Measurements from ENCODE around the gene METTL16. TPM values are rescaled to one million over a fixed set of nuclear protein-coding genes. Genes with fewer than 3 reads are reported as not detected.
A peak's percentile ranks its signal among the peaks of the same experiment; 100 is the strongest.

The METTL16 gene
- total and polyA plus RNA-seq, 11 donors: 13.9 to 32.0 (median 24.3) TPM

DNA sequence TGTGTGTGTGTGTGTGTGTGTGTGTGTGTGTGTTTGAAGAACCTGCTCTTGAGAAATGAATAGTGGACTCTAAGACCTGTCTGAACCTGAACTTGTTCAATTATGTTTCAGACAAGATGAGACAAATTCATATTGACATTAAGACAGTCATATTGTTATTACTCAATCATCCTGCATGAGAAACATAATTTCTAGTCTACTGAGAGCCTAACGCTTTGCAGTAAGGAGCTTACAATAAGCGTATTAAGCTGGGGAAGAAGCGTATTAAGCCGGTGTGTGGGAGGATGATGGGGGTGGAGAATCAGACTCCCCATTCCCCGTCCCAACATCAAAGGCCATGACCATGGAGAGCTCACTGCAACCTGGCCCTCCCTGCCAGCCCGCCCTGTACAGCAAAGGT, 88.4 kb downstream of the METTL16 start:
- H3K9me3 ChIP-seq: no peaks in the 10 kb centered on the region
- TF ChIP-seq, protein P1, sequence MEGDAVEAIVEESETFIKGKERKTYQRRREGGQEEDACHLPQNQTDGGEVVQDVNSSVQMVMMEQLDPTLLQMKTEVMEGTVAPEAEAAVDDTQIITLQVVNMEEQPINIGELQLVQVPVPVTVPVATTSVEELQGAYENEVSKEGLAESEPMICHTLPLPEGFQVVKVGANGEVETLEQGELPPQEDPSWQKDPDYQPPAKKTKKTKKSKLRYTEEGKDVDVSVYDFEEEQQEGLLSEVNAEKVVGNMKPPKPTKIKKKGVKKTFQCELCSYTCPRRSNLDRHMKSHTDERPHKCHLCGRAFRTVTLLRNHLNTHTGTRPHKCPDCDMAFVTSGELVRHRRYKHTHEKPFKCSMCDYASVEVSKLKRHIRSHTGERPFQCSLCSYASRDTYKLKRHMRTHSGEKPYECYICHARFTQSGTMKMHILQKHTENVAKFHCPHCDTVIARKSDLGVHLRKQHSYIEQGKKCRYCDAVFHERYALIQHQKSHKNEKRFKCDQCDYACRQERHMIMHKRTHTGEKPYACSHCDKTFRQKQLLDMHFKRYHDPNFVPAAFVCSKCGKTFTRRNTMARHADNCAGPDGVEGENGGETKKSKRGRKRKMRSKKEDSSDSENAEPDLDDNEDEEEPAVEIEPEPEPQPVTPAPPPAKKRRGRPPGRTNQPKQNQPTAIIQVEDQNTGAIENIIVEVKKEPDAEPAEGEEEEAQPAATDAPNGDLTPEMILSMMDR (IDR thresholded peaks at IDR 0.05): no peak
- TF ChIP-seq POLR2A (IDR thresholded peaks at IDR 0.05): no peak
- WGBS, 4 donors: 85 to 90% (median 89%) methylated on average over 6 of the region's 6 CpGs
- no peak overlapping the region for H3K27ac ChIP-seq
- intact Hi-C loops (cut with DNase I): loop anchor here in 1 of 10 donors (10.0 kb wide), 1 partner anchor 262 kb away; no protein-coding TSS in a partner anchor
- no peaks in the 10 kb centered on the region for H3K27me3 ChIP-seq
- peaks cover 0 to 18% (median 3%) of the 10 kb centered on the region in 12 donors for H3K4me1 ChIP-seq
- ATAC-seq (no peak), DNase-seq (no peak)
- H3K36me3 ChIP-seq: peaks cover 0 to 45% (median 30%) of the 10 kb centered on the region in 9 donors
- H3K4me3 ChIP-seq: no peak overlapping the region

DNA sequence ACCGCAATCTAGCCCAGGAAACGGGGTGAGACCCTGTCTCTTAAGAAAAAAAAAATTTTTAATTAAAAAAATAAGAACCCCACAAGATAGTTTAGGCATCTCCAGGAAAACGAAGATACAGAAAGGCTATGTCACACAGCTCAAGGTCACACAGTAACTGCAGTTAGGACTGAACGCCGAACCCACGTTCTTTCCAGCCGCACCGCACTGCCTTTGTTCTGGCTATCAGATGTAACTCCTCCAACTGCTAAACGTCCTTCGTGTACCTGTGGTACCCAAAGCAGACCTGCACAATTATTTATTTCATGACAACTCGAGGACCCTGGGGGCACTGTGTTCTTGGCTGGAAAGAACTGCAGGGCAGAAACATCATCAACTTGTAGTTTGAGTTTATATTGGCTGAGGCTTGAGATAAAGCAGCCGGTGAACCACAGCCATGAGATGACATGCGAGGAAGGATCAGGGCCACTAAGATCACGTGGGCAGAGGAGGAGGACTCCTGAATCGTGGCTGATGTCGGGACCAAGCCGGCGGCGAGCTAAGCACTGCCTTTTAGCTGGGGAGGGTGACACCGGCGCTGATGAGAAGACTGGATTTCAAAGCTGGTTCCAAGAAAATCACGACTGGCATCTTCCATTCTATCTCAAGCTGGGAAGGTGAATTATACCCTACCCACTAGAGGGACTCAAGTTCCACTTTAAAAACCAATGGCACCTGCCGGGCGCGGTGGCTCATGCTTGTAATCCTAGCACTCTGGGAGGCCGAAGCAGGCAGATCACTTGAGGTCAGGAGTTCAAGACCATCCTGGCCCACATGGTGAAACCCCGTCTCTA, 90.2 kb downstream of the METTL16 start:
- TF ChIP-seq, protein P1 (IDR thresholded peaks at IDR 0.05): peak in 2 of 12 donors; percentile 14 to 19
- TF ChIP-seq POLR2A (IDR thresholded peaks at IDR 0.05): no peak
- Histone ChIP-seq H3K4me1 (peaks cover 0 to 18% (median 3%) of the 10 kb centered on the region in 12 donors), H3K27me3 (no peaks in the 10 kb centered on the region), H3K27ac (peak overlapping the region in 1 of 12 donors; percentile 34), H3K9me3 (no peaks in the 10 kb centered on the region), H3K4me3 (no peak overlapping the region), H3K36me3 (peaks cover 0 to 41% (median 30%) of the 10 kb centered on the region in 9 donors)
- intact Hi-C loops (cut with DNase I): loop anchor here in 1 of 10 donors (10.0 kb wide), 1 partner anchor 263 kb away; no protein-coding TSS in a partner anchor
- no peak for DNase-seq
- ATAC-seq: peak in 2 of 4 donors; percentile 10 to 39
- 71 to 81% (median 73%) methylated on average over 27 of the region's 27 CpGs for WGBS, 4 donors

DNA sequence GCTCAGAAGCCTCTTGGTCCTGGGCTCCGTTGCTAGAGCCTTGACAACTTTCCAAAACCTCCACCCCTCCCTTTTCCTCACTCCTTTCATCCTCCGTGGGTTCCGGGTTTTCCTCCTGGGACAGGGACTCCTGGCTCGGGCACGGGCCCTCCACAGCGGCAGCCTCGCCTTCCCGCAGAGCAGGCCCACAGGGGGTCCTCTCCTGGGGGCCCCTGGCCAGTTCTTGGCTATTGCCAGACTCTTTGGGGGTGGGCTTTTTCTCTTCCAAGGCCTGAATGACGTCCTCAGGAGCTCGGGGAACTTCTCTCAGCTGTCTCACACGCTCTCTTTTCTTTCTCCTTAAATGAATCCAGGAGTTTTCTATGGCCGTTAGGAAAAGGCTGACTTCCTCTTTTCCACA, 91.5 kb downstream of the METTL16 start:
- H3K27ac ChIP-seq: peak overlapping the region in 2 of 12 donors; percentile 61 to 67
- ATAC-seq (no peak), DNase-seq (no peak)
- WGBS, 4 donors: 55 to 72% (median 63%) methylated on average over 12 of the region's 12 CpGs
- H3K4me1 ChIP-seq: peaks cover 0 to 28% (median 8%) of the 10 kb centered on the region in 12 donors
- TF ChIP-seq, protein P1 (IDR thresholded peaks at IDR 0.05): no peak
- TF ChIP-seq POLR2A (IDR thresholded peaks at IDR 0.05): no peak
- H3K4me3 ChIP-seq: no peak overlapping the region
- no peaks in the 10 kb centered on the region for H3K9me3 ChIP-seq
- H3K27me3 ChIP-seq: no peaks in the 10 kb centered on the region
- intact Hi-C loops (cut with DNase I): loop anchor here in 1 of 10 donors (10.0 kb wide), 1 partner anchor 265 kb away; no protein-coding TSS in a partner anchor
- H3K36me3 ChIP-seq: peaks cover 0 to 39% (median 25%) of the 10 kb centered on the region in 9 donors

DNA sequence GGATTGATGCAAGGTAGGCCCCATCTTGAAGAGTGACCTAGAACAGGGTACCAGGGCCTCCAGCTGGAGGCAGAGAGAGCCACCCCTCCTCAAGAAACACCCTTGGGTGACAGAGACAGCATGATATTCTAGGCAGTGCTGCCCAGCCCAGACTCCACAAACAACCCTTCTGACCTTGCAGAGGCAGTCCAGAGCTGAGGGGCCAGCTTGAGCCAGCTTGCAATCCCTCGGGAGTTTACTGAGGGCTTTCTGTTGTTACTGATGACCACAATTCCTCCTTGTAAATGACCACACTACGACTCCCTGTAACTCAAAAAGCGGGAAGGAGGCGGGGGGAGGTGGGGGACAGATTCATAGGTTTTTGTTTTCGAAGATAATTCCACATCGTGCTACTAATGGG, 92.2 kb downstream of the METTL16 start:
- intact Hi-C loops (cut with DNase I): no loop called here
- H3K9me3 ChIP-seq: no peaks in the 10 kb centered on the region
- H3K27me3 ChIP-seq: no peaks in the 10 kb centered on the region
- peak overlapping the region in 1 of 12 donors; percentile 14 for H3K4me3 ChIP-seq
- WGBS, 4 donors: 81 to 89% (median 82%) methylated on average over 6 of the region's 6 CpGs
- H3K4me1 ChIP-seq: peaks cover 0 to 28% (median 8%) of the 10 kb centered on the region in 12 donors
- no peak for DNase-seq
- peaks cover 0 to 41% (median 30%) of the 10 kb centered on the region in 9 donors for H3K36me3 ChIP-seq
- peak; percentile 10 to 46 (median 29) for ATAC-seq
- TF ChIP-seq, protein P1 (IDR thresholded peaks at IDR 0.05): no peak
- no peak for TF ChIP-seq POLR2A (IDR thresholded peaks at IDR 0.05)
- peak overlapping the region in 8 of 12 donors; percentile 56 to 76 (median 67) for H3K27ac ChIP-seq

Data from heart left ventricle (tissue), 16 donors.